Chondrocyte (in vitro differentiated cells): ENCODE data around the gene PNLIPRP2. TPM values are rescaled to one million over a fixed set of nuclear protein-coding genes. Genes with fewer than 3 reads are reported as not detected.

Source experiments
- DNase-seq: peaks from one replicate; pipeline ENCODE4 v3.0.0; 2021; ENCODE audit warnings: mixed read lengths, low spot score
- H3K27ac Mint-ChIP-seq: one replicate; pipeline ENCODE4 v1.8.0; 2021; ENCODE audit warnings: mild to moderate bottlenecking, moderate library complexity, mixed read lengths; ENCODE audit not compliant: unreplicated experiment
- H3K27me3 Mint-ChIP-seq: 2 replicates; pipeline ENCODE4 v1.8.0; 2021; ENCODE audit warnings: low read depth, mixed read lengths
- H3K36me3 Mint-ChIP-seq: 2 replicates; pipeline ENCODE4 v1.8.0; 2021; ENCODE audit warnings: low read depth, mixed read lengths
- H3K4me1 Mint-ChIP-seq: 2 replicates; pipeline ENCODE4 v1.8.0; 2021; ENCODE audit warnings: low read depth, mild to moderate bottlenecking, mixed read lengths
- H3K4me3 Mint-ChIP-seq: one replicate; pipeline ENCODE4 v1.8.0; 2021; ENCODE audit warnings: mild to moderate bottlenecking, moderate library complexity, mixed read lengths; ENCODE audit not compliant: unreplicated experiment
- H3K9me3 Mint-ChIP-seq: 2 replicates; pipeline ENCODE4 v1.8.0; 2021; ENCODE audit warnings: low read depth, mixed read lengths
- CTCF ChIP-seq: fragments of 200-600 bp; sonication (generic); IDR thresholded peaks from 2 replicates; pipeline ENCODE4 v1.5.0; 2021; ENCODE audit warnings: antibody characterized with exemption, mild to moderate bottlenecking, moderate library complexity
- total RNA-seq: library from RNA; stranded (reverse); gene quantifications from 3 replicates; pipeline ENCODE4 v1.2.1, GENCODE V29; 2021

The PNLIPRP2 gene
- total RNA-seq, 1 donor from 2014 or later = not detected

GRCh38 chr10:116668446-116668845 lies 47.7 kb downstream of the PNLIPRP2 start:
- no peak overlapping the region for H3K4me3 Mint-ChIP-seq
- peaks cover 3% of the 10 kb centered on the region for H3K36me3 Mint-ChIP-seq
- peaks cover 10% of the 10 kb centered on the region for H3K4me1 Mint-ChIP-seq
- TF ChIP-seq CTCF = no peak
- peaks cover 5% of the 10 kb centered on the region for H3K27me3 Mint-ChIP-seq
- no peak for DNase-seq
- H3K27ac Mint-ChIP-seq = no peak overlapping the region
- H3K9me3 Mint-ChIP-seq = peaks cover 6% of the 10 kb centered on the region

GRCh38 chr10:116669080-116669479 lies 48.3 kb downstream of the PNLIPRP2 start:
- no peak for TF ChIP-seq CTCF
- peaks cover 3% of the 10 kb centered on the region for H3K36me3 Mint-ChIP-seq
- no peak overlapping the region for H3K27ac Mint-ChIP-seq
- peaks cover 2% of the 10 kb centered on the region for H3K27me3 Mint-ChIP-seq
- peaks cover 10% of the 10 kb centered on the region for H3K4me1 Mint-ChIP-seq
- no peak overlapping the region for H3K4me3 Mint-ChIP-seq
- H3K9me3 Mint-ChIP-seq = peaks cover 6% of the 10 kb centered on the region
- no peak for DNase-seq

DNA sequence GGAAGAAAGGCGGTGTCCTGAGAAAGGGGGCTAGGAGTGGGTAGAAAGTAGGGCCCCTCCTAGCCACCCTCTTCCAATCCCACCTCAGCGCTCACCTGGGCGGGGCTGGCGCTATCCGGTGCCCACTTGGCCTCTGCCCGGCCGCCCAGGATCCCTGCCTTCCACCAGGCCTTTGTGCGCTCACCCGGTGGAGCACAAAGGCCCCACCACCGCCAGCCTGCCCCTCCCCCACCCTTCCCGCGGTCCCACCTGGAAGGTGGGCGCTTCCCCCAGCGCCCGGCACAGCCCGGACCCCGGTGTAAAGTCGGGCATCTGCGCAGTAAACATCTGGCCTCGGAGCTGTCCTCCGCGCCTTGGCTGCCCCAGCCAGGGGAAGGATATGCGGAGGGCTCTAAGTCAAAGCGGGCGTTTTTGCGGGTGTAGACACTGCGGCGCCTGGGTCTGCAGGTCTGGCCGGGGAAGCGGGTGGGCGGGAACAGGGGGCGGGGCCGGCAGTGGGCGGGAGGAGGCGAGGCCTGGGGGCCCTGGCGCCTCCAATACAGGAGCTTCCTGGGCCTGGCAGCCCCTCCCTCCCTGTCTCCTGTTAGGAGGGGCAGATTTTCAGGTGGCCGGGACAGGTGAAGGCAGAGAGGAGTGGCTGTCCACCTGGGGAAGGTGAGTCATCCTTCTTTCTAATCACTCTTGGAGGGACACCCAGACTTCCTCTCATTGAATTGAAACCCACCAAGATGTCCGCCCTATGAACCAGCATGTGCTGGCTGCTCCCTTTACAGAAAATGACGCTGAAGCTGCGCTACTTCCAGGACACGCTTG lies 49.3 kb downstream of the PNLIPRP2 start:
- Mint-ChIP-seq H3K36me3 (peaks cover 3% of the 10 kb centered on the region), H3K9me3 (peaks cover 6% of the 10 kb centered on the region), H3K4me1 (peaks cover 10% of the 10 kb centered on the region), H3K27ac (no peak overlapping the region), H3K27me3 (peaks cover 2% of the 10 kb centered on the region), H3K4me3 (no peak overlapping the region)
- no peak for DNase-seq
- no peak for TF ChIP-seq CTCF

- H3K4me3 Mint-ChIP-seq = no peak overlapping the region
- H3K36me3 Mint-ChIP-seq = peaks cover 3% of the 10 kb centered on the region
- DNase-seq = no peak
These were observed 50.0 kb downstream of the PNLIPRP2 start for GRCh38 chr10:116670706-116671105.

More at GRCh38 chr10:116670706-116671105, 50.0 kb downstream of the PNLIPRP2 start:
- H3K9me3 Mint-ChIP-seq = peaks cover 6% of the 10 kb centered on the region
- no peak for TF ChIP-seq CTCF
- H3K27ac Mint-ChIP-seq = no peak overlapping the region
- H3K27me3 Mint-ChIP-seq = peaks cover 2% of the 10 kb centered on the region
- peaks cover 5% of the 10 kb centered on the region for H3K4me1 Mint-ChIP-seq
